ENCODE results near the gene TPRG1L. TPM values are rescaled to one million over a fixed set of nuclear protein-coding genes. Genes with fewer than 3 reads are reported as not detected.

Gene TPRG1L
- total and polyA plus RNA-seq, 10 donors = 19.9 to 45.9 (median 31.5) TPM

DNA sequence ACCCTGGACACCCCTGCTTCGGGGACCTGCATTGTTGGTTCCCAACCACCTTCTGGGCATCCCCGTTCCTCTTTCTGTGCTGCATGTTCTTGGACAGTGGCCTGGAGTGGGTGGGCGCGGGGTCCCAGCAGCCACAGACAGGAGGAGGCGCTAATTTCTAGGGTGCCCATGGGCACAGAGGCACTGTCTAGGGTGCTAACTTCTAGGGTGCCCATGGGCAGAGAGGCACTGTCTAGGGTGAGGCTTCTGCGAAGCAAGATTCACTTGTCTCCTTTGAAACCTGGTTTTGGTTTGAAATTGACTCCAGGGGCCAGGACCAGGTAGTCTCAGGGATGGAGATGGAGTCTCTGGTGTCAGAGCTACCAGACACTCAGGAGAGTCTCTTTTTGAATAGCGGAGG is 12.7 kb upstream of the TPRG1L start:
- Histone ChIP-seq H3K27me3 (replicated peaks in 1 of 7) (peaks cover 3 to 92% (median 33%) of the 10 kb centered on the region in 7 donors), H3K4me1 (peaks cover 10 to 37% (median 27%) of the 10 kb centered on the region in 6 donors), H3K36me3 (no peaks in the 10 kb centered on the region), H3K27ac (no peak overlapping the region), H3K4me3 (peak overlapping the region in 4 of 8 donors; percentile 39 to 75 (median 50)), H3K9me3 (no peaks in the 10 kb centered on the region)
- DNase-seq = no peak
- TF ChIP-seq POLR2A (IDR thresholded peaks at IDR 0.05) = no peak
- WGBS, 5 donors = 51 to 64% (median 58%) methylated on average over 7 of the region's 7 CpGs
- intact Hi-C loops (cut with DNase I; ENCODE audit: low total_unique reads) = no loop called here

- H3K27me3 ChIP-seq (replicated peaks in 1 of 7) = peaks cover 3 to 73% (median 23%) of the 10 kb centered on the region in 7 donors
- WGBS, 5 donors = 58 to 68% (median 60%) methylated on average over 20 of the region's 20 CpGs
- intact Hi-C loops (cut with DNase I; ENCODE audit: low total_unique reads) = loop anchor here (5.0 kb wide), 1 partner anchor 48 kb away; no protein-coding TSS in a partner anchor
- no peak overlapping the region for H3K4me3 ChIP-seq
- H3K9me3 ChIP-seq = no peaks in the 10 kb centered on the region
- TF ChIP-seq POLR2AphosphoS5 (IDR thresholded peaks at IDR 0.05) (no peak), POLR2A (IDR thresholded peaks at IDR 0.05) (no peak)
- TF ChIP-seq, protein P1, sequence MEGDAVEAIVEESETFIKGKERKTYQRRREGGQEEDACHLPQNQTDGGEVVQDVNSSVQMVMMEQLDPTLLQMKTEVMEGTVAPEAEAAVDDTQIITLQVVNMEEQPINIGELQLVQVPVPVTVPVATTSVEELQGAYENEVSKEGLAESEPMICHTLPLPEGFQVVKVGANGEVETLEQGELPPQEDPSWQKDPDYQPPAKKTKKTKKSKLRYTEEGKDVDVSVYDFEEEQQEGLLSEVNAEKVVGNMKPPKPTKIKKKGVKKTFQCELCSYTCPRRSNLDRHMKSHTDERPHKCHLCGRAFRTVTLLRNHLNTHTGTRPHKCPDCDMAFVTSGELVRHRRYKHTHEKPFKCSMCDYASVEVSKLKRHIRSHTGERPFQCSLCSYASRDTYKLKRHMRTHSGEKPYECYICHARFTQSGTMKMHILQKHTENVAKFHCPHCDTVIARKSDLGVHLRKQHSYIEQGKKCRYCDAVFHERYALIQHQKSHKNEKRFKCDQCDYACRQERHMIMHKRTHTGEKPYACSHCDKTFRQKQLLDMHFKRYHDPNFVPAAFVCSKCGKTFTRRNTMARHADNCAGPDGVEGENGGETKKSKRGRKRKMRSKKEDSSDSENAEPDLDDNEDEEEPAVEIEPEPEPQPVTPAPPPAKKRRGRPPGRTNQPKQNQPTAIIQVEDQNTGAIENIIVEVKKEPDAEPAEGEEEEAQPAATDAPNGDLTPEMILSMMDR (IDR thresholded peaks at IDR 0.05 in 8 of 11, conservative IDR thresholded peaks at IDR 0.05 in 3 of 11) = peak in 8 of 11 experiments; percentile 22 to 69 (median 51)
- H3K4me1 ChIP-seq = peaks cover 19 to 43% (median 29%) of the 10 kb centered on the region in 6 donors
- no peak for DNase-seq
- no peaks in the 10 kb centered on the region for H3K36me3 ChIP-seq
- no peak overlapping the region for H3K27ac ChIP-seq
Observed at GRCh38 chr1:3614755-3615742, 9.8 kb upstream of the TPRG1L start.

GRCh38 chr1:3616861-3617260 is 8.0 kb upstream of the TPRG1L start:
- 72 to 86% (median 79%) methylated on average over 9 of the region's 9 CpGs for WGBS, 5 donors
- no peak for TF ChIP-seq POLR2AphosphoS5 (IDR thresholded peaks at IDR 0.05)
- no peak for TF ChIP-seq POLR2A (IDR thresholded peaks at IDR 0.05)
- TF ChIP-seq, protein P1 (IDR thresholded peaks at IDR 0.05 in 8 of 11, conservative IDR thresholded peaks at IDR 0.05 in 3 of 11) = no peak
- H3K27me3 ChIP-seq (replicated peaks in 1 of 7) = peaks cover 0 to 55% (median 4%) of the 10 kb centered on the region in 7 donors
- DNase-seq = no peak
- no peaks in the 10 kb centered on the region for H3K9me3 ChIP-seq
- H3K4me1 ChIP-seq = peaks cover 7 to 43% (median 20%) of the 10 kb centered on the region in 6 donors
- intact Hi-C loops (cut with DNase I; ENCODE audit: low total_unique reads) = loop anchor here (5.0 kb wide), 1 partner anchor 50 kb away; no protein-coding TSS in a partner anchor
- H3K4me3 ChIP-seq = no peak overlapping the region
- H3K27ac ChIP-seq = no peak overlapping the region
- no peaks in the 10 kb centered on the region for H3K36me3 ChIP-seq

- peaks cover 0 to 44% (median 0%) of the 10 kb centered on the region in 7 donors for H3K27me3 ChIP-seq (replicated peaks in 1 of 7)
- peaks cover 0 to 5% (median 0%) of the 10 kb centered on the region in 6 donors for H3K36me3 ChIP-seq
- H3K9me3 ChIP-seq = no peaks in the 10 kb centered on the region
- H3K4me3 ChIP-seq = no peak overlapping the region
- TF ChIP-seq, protein P1 (IDR thresholded peaks at IDR 0.05 in 8 of 11, conservative IDR thresholded peaks at IDR 0.05 in 3 of 11) = no peak
- no peak for TF ChIP-seq POLR2AphosphoS5 (IDR thresholded peaks at IDR 0.05)
- TF ChIP-seq POLR2A (IDR thresholded peaks at IDR 0.05) = no peak
- 76 to 87% (median 80%) methylated on average over 5 to 18 of the region's 18 CpGs for WGBS, 5 donors
- intact Hi-C loops (cut with DNase I; ENCODE audit: low total_unique reads) = loop anchor here (2.0 to 5.0 kb wide), 2 partner anchors 51 to 127 kb away; no protein-coding TSS in a partner anchor
- DNase-seq = no peak
- H3K27ac ChIP-seq = no peak overlapping the region
- peaks cover 12 to 46% (median 23%) of the 10 kb centered on the region in 6 donors for H3K4me1 ChIP-seq
Observed at GRCh38 chr1:3617806-3618345, 6.9 kb upstream of the TPRG1L start.

Data from spleen (tissue), 11 donors.